ENCODE measurements around the gene TF. TPM values are rescaled to one million over a fixed set of nuclear protein-coding genes. Genes with fewer than 3 reads are reported as not detected.

TF gene
- total and polyA plus RNA-seq, 7 donors, result 0.10 to 6.6 (median 1.0) TPM

- Histone ChIP-seq H3K9me3 (no peaks in the 10 kb centered on the region), H3K4me1 (no peaks in the 10 kb centered on the region), H3K27ac (no peak overlapping the region), H3K4me3 (no peak overlapping the region), H3K27me3 (ENCODE audit: insufficient read depth in 3 of 3, low read length in 2 of 3) (no peaks in the 10 kb centered on the region), H3K36me3 (ENCODE audit: insufficient read depth in 1 of 2, low read depth in 1 of 2) (peaks cover 0 to 23% of the 10 kb centered on the region in 2 donors)
- DNase-seq (no peak), ATAC-seq (no peak)
- intact Hi-C loops (cut with DNase I), result no loop called here
- 55 to 72% (median 69%) methylated on average over 3 of the region's 3 CpGs for WGBS, 3 donors
- TF ChIP-seq CTCF (IDR thresholded peaks at IDR 0.05), result no peak
Measured at GRCh38 chr3:133829310-133829707, 83.1 kb downstream of the TF start.

DNA sequence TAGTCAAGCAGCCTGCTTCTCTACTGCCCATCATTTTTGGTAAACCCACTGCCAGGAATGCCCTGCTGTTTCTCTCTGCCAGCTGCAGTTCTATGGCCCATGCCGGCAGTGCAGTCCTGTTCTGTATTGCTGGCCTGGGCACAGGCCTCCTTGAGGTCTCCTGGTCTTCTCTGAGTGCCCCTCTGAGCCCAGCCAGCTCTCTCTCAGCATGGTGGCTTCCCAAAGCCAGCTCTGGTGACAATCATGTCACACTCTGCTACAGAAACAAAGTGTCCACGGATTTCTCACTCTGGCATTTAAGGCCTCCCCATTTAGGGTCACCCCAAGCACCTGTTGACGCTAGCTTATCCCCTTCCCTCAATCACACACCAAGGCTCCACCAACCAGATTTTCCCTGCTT, 83.9 kb downstream of the TF start:
- intact Hi-C loops (cut with DNase I), result no loop called here
- Histone ChIP-seq H3K4me3 (no peak overlapping the region), H3K27ac (no peak overlapping the region), H3K36me3 (ENCODE audit: insufficient read depth in 1 of 2, low read depth in 1 of 2) (peaks cover 0 to 16% of the 10 kb centered on the region in 2 donors), H3K27me3 (ENCODE audit: insufficient read depth in 3 of 3, low read length in 2 of 3) (no peaks in the 10 kb centered on the region), H3K9me3 (no peaks in the 10 kb centered on the region), H3K4me1 (no peaks in the 10 kb centered on the region)
- no peak for TF ChIP-seq CTCF (IDR thresholded peaks at IDR 0.05)
- ATAC-seq, result no peak
- WGBS, 3 donors, result 79 to 84% (median 82%) methylated on average over 3 of the region's 3 CpGs
- DNase-seq, result no peak

DNA sequence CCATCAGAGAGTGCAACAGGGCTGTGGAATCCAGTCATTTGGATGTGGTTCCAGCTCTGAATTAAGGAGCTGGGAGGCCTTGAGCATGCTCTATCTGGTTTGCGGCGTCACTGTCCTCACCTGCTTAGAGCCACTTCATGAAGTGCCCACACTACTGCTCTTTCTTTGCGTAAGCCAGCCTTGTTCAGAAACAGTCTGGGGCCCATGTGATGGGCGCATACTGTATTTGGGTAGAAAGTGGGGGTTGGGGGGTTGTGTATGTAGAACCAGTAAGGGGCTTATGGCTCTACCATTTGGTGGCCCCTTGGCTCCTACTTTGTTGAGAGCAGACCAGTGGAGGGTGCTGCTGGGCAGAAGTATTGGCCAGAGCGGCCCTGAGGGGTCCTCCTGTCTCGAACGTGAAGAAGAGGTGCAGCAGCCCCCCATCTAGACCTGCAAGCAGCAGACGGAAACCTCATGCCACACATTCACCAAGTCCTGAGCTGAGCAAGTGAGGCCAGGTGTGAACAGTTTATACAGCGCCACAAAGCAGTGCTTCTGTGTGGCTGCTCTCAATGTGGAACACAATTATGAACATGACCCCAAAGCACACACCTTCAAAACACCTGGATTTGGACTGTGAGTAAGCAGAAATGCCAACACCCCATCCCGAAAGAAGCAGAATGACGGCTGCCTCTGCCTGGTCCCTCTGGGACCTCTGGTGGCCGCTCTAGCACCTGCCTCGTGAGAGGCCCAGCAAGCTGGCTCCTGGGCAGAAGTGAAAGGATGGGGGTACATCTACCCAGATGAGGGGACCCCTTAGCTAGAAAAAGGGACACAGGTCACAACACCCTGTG, 86.0 kb downstream of the TF start:
- intact Hi-C loops (cut with DNase I), result no loop called here
- Histone ChIP-seq H3K27ac (no peak overlapping the region), H3K27me3 (ENCODE audit: insufficient read depth in 3 of 3, low read length in 2 of 3) (no peaks in the 10 kb centered on the region), H3K4me1 (no peaks in the 10 kb centered on the region), H3K36me3 (ENCODE audit: insufficient read depth in 1 of 2, low read depth in 1 of 2) (no peaks in the 10 kb centered on the region), H3K4me3 (no peak overlapping the region), H3K9me3 (no peaks in the 10 kb centered on the region)
- TF ChIP-seq CTCF (IDR thresholded peaks at IDR 0.05), result no peak
- DNase-seq (no peak), ATAC-seq (no peak)
- 78 to 87% (median 81%) methylated on average over 13 of the region's 13 CpGs for WGBS, 3 donors

GRCh38 chr3:133832802-133833144, 86.6 kb downstream of the TF start:
- Histone ChIP-seq H3K27me3 (ENCODE audit: insufficient read depth in 3 of 3, low read length in 2 of 3) (no peaks in the 10 kb centered on the region), H3K36me3 (ENCODE audit: insufficient read depth in 1 of 2, low read depth in 1 of 2) (no peaks in the 10 kb centered on the region), H3K27ac (no peak overlapping the region), H3K9me3 (no peaks in the 10 kb centered on the region), H3K4me1 (no peaks in the 10 kb centered on the region), H3K4me3 (no peak overlapping the region)
- intact Hi-C loops (cut with DNase I), result no loop called here
- ATAC-seq (no peak), DNase-seq (no peak)
- 92 to 94% (median 94%) methylated on average over 10 of the region's 10 CpGs for WGBS, 3 donors
- no peak for TF ChIP-seq CTCF (IDR thresholded peaks at IDR 0.05)

DNA sequence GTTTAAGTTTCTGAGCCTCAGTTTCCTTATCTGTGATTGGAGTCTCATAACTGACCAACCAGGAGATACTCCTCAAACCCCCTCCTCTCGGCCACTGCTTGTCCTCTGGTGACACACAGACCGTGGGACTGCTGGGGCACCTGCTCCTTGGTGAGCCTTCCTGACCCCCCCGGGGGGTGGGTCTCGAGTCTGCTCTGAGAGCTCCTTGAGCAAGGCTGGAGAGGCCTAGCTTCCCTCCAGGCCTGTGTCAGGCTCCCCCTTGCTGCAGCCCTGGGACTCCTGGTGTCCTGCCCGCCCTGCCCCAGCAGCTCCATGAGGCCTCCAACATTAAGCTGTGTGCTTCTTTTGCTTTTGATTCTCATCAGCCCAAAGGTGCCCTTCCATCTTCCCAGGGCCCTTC, 87.1 kb downstream of the TF start:
- no peak for DNase-seq
- H3K36me3 ChIP-seq (ENCODE audit: insufficient read depth in 1 of 2, low read depth in 1 of 2), result no peaks in the 10 kb centered on the region
- 86 to 93% (median 89%) methylated on average over 5 of the region's 5 CpGs for WGBS, 3 donors
- no peak for TF ChIP-seq CTCF (IDR thresholded peaks at IDR 0.05)
- no peak overlapping the region for H3K4me3 ChIP-seq
- H3K9me3 ChIP-seq, result no peaks in the 10 kb centered on the region
- no peaks in the 10 kb centered on the region for H3K27me3 ChIP-seq (ENCODE audit: insufficient read depth in 3 of 3, low read length in 2 of 3)
- ATAC-seq, result no peak
- intact Hi-C loops (cut with DNase I), result no loop called here
- H3K27ac ChIP-seq, result no peak overlapping the region
- H3K4me1 ChIP-seq, result no peaks in the 10 kb centered on the region

Data from psoas muscle (tissue), 8 donors.